HuH-7 (cell line): ENCODE measurements around the gene TRIM65.

Source experiments
- DNase-seq: peaks from one replicate; pipeline ENCODE4 v3.0.0; 2011; ENCODE audit warnings: low spot score

TRIM65 gene, protein sequence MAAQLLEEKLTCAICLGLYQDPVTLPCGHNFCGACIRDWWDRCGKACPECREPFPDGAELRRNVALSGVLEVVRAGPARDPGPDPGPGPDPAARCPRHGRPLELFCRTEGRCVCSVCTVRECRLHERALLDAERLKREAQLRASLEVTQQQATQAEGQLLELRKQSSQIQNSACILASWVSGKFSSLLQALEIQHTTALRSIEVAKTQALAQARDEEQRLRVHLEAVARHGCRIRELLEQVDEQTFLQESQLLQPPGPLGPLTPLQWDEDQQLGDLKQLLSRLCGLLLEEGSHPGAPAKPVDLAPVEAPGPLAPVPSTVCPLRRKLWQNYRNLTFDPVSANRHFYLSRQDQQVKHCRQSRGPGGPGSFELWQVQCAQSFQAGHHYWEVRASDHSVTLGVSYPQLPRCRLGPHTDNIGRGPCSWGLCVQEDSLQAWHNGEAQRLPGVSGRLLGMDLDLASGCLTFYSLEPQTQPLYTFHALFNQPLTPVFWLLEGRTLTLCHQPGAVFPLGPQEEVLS

DNA sequence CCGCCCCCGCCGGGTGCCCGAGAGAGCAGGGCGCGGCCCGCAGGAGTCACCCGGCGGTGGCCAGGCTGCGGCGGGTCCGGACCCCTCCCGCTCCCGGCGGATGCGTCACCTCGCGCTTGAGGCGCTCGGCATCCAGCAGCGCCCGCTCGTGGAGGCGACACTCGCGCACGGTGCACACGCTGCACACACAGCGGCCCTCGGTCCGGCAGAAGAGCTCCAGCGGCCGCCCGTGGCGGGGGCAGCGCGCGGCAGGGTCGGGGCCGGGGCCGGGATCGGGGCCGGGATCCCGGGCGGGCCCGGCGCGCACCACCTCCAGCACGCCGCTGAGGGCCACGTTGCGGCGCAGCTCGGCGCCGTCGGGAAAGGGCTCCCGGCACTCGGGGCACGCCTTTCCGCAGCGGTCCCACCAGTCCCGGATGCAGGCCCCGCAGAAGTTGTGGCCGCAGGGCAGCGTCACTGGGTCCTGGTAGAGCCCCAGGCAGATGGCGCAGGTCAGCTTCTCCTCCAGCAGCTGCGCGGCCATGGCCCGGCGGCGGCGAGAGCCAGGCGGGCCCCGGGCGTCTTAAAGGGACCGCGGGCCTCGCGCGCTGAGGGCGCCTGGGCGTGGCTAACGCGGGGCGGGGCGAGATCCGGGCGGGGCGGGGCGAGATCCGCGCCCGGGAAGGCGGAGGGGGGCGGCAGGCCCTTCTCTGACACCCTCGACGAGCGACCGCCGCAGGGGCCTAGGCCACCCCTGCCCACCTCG is at the start of gene TRIM65:
TSS of gene TRIM65 (minus strand) at position 537 of the 745 bp plus-strand sequence. CDS start at position 523, 14 bp downstream.
- peak; percentile 87 for DNase-seq

- DNase-seq: no peak
Observed at GRCh38 chr17:75945211-75945610, 48.5 kb upstream of the TRIM65 start.

DNA sequence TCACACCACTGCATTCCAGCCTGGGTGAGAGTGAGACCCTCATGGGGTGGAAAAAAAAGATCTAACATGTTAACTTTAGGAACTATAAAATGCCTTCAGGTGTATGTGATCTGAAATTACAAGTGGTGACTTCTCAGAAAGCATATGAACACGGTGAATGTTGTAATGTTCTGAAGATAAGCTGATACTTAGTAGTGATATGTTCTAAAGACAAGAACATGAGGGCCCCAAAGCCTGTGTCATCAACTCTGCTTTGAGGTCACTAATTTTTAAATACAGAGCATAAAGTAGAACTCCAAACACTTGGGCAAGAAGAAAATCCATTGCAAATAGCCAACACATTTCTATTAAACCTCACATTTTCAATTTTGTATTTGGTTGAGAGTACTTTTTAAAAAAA is 46.7 kb upstream of the TRIM65 start:
- no peak for DNase-seq

GRCh38 chr17:75942473-75942872 is 45.7 kb upstream of the TRIM65 start:
- no peak for DNase-seq

- no peak for DNase-seq
Observed at GRCh38 chr17:75941442-75941819, 44.7 kb upstream of the TRIM65 start.

- DNase-seq: peak; percentile 97
Observed at GRCh38 chr17:75940727-75941441, 44.1 kb upstream of the TRIM65 start, which contains the start of gene FBF1. FBF1 (minus strand) TSS chr17:75941042; CDS start chr17:75938149, 2,893 bp downstream.

GRCh38 chr17:75937652-75938051 is 40.9 kb upstream of the TRIM65 start:
- DNase-seq: no peak

- no peak for DNase-seq
Observed at GRCh38 chr17:75933808-75934207, 37.1 kb upstream of the TRIM65 start.

- DNase-seq: no peak
Observed at GRCh38 chr17:75932852-75933251, 36.1 kb upstream of the TRIM65 start.

- DNase-seq: no peak
Observed at GRCh38 chr17:75931062-75931461, 34.3 kb upstream of the TRIM65 start.

- DNase-seq: peak; percentile 88
Observed at GRCh38 chr17:75927286-75927922, 30.7 kb upstream of the TRIM65 start.

DNA sequence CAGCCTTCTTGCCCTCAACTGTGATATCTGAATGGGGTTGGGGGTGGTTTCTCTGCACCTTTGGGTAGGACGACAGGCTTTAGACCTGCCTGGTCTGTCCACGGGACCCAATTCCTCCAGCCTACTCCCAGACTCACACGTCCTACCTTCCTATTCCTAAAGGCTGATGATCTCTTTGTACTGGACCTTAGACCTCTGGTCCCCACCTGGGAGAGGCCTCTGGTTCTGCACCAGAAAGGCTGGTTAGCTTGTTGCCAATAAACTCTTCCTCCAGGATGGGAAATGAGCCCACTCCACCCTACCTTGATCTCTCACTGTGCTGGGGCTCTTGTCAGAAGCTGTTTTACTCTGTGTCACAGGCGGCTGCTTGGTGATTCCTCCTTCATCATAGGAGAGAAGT is 29.7 kb upstream of the TRIM65 start:
- DNase-seq: no peak

GRCh38 chr17:75925912-75926311 is 29.2 kb upstream of the TRIM65 start:
- no peak for DNase-seq

- DNase-seq: no peak
Observed at GRCh38 chr17:75925103-75925502, 28.4 kb upstream of the TRIM65 start.

- no peak for DNase-seq
Observed at GRCh38 chr17:75922963-75923874, 26.5 kb upstream of the TRIM65 start.

DNA sequence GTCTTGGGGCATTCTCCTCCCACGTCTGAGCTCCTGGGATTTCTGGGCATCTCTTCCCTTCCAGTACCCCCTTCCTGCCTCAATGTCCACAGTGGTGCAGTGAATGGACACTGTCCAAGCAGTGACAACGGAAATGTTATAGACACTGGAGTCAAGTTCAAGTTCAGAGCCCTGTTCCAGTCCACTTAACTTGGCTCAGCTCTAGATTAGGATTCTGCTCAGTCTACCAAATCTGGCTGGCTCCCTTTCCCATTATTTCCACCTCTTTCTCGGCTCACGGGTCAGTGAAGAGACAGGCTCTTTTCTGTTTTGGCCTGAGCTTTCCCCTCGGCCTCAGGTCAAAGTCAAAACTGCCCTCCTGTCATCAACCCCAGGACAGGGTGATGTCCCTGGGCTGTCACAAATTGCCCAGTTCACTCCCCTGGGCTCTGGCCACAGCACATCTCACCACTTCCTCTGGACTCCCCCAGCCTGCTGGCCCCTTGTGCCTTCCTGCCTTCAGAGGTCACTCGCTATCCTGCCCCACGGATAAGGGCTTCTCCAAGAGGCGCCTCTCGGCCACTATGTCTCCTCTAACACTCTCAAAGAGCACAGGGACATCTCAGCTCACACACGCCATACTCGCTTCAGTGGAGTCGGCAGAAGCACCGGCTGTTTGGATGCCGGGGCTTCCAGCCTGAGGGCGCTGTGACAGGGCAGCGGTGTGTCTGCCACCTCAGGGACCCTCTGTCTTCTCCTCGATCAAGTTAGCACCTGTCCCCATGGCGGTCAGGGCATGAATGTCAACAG is 25.6 kb upstream of the TRIM65 start:
- DNase-seq: no peak

DNA sequence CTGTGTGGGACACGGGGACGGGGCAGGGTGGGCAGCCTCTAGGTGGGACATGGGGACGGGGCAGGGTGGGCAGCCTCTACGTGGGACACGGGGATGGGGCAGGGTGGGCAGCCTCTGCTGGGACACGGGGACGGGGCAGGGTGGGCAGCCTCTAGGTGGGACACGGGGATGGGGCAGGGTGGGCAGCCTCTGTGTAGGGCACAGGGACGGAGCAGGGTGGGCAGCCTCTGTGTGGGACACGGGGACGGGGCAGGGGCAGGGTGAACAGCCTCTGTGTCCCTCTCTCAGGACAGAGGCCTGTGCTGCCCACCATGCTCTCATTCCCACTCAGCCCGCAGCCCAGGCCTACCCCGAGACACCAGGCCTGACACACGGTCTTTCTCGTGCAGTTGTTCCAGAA is 24.8 kb upstream of the TRIM65 start:
- no peak for DNase-seq

- no peak for DNase-seq
Observed at GRCh38 chr17:75920045-75920560, 23.4 kb upstream of the TRIM65 start.

GRCh38 chr17:75919611-75920010 is 22.9 kb upstream of the TRIM65 start:
- DNase-seq: no peak
